Stimulated activated CD4-positive, alpha-beta T cell treated with anti-CD3 and anti-CD28 coated beads, Interleukin-2, amount 100 ng/mL, for 48 hours (primary cell): ENCODE results near the gene CCDC15.

Experiments
- DNase-seq, 2 donors: peaks; one replicate each; pipeline ENCODE4 v3.0.0-alpha.2; 2020

Gene CCDC15

GRCh38 chr11:124953753-124954589 lies at the start of gene CCDC15:
Gene CCDC15, plus strand, starts transcription at chr11:124954202. Its CDS starts 531 bp downstream, at chr11:124954733.
- DNase-seq, result peak; percentile 89 to 94

- no peak for DNase-seq
These were observed 38.2 kb upstream of the CCDC15 start for GRCh38 chr11:124915541-124916369.

GRCh38 chr11:124916370-124916710 lies 37.7 kb upstream of the CCDC15 start:
- DNase-seq, result no peak

GRCh38 chr11:124917115-124917637 lies 36.8 kb upstream of the CCDC15 start:
- no peak for DNase-seq

GRCh38 chr11:124918950-124919349 lies 35.1 kb upstream of the CCDC15 start, which contains the start of gene HEPN1:
Gene HEPN1, plus strand, starts transcription at chr11:124919250.
- DNase-seq, result no peak

- no peak for DNase-seq
These were observed 34.1 kb upstream of the CCDC15 start for GRCh38 chr11:124919898-124920297.

GRCh38 chr11:124920356-124920755 lies 33.6 kb upstream of the CCDC15 start:
- DNase-seq, result no peak

- DNase-seq, result peak; percentile 62 to 65
These were observed 33.0 kb upstream of the CCDC15 start for GRCh38 chr11:124920870-124921609.

GRCh38 chr11:124922831-124923230 lies 31.2 kb upstream of the CCDC15 start:
- DNase-seq, result no peak

GRCh38 chr11:124923296-124923695 lies 30.7 kb upstream of the CCDC15 start:
- DNase-seq, result no peak

GRCh38 chr11:124928942-124929665 lies 24.9 kb upstream of the CCDC15 start:
- DNase-seq, result no peak

GRCh38 chr11:124930799-124931198 lies 23.2 kb upstream of the CCDC15 start:
- no peak for DNase-seq

GRCh38 chr11:124934862-124935547 lies 19.0 kb upstream of the CCDC15 start:
- DNase-seq, result no peak

GRCh38 chr11:124935548-124936514 lies 18.2 kb upstream of the CCDC15 start, which contains the start of gene HEPACAM:
Gene HEPACAM, minus strand, starts transcription at chr11:124936047. Its CDS starts 41 bp downstream, at chr11:124936006.
- no peak for DNase-seq

- DNase-seq, result no peak
These were observed 16.6 kb upstream of the CCDC15 start for GRCh38 chr11:124937336-124937935.

GRCh38 chr11:124938206-124938765 lies 15.7 kb upstream of the CCDC15 start:
- no peak for DNase-seq

GRCh38 chr11:124938970-124939369 lies 15.0 kb upstream of the CCDC15 start:
- DNase-seq, result no peak

- DNase-seq, result no peak
These were observed 12.3 kb upstream of the CCDC15 start for GRCh38 chr11:124941703-124942102.

- no peak for DNase-seq
These were observed 11.3 kb upstream of the CCDC15 start for GRCh38 chr11:124942466-124943253.
